ENCODE measurements around the gene LDLRAD4.

Gene LDLRAD4

DNA sequence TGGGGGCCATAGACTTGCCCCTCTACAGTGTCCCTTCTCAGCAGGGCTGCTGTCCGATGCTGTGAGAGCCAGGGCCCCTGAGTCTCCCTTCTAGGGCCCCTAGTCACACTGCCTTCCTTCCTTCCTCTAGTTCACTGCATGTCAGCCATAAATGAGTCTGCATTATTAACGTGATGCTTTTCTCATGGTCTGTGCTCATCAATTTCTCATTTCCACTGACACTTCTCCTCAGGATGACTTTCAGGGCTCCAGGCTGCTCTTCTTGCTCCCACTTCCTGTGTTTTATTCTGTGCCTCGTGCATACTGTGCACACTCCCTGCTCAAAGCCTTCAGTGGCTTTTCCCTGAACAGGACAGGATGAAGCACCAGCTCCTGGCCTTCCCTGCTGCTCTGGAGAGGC, 361.3 kb downstream of the LDLRAD4 start:
- Histone ChIP-seq H3K4me2 (no peak overlapping the region), H3K4me1 (ENCODE audit: low read depth, poor library complexity, severe bottlenecking) (peaks cover 6% of the 10 kb centered on the region)

DNA sequence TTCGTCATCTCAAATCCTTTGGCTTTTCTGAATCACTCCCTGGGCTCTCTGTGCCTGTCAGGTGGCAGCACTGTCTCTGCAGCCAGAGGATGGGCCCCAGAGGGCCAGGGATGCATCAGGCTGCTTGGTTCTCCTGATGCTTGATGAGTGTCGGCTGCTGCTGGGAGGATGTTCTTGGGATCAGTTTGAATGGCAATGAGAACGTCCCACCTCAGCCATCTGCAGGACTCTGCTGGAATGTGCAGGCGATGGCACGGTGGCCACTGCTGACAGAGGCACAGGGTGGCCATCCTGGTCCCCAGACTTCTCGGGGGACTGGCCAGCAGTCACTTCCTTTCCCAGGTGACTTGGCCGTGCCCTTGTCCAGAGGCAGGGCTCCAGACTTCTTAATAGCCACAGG, 361.8 kb downstream of the LDLRAD4 start:
- H3K36me3 ChIP-seq (ENCODE audit: insufficient read depth): no peaks in the 10 kb centered on the region
- H3K4me2 ChIP-seq: no peak overlapping the region
- no peaks in the 10 kb centered on the region for H4K20me1 ChIP-seq (ENCODE audit: insufficient read depth)
- H3K27ac ChIP-seq: no peak overlapping the region
- no peaks in the 10 kb centered on the region for H3K79me2 ChIP-seq (ENCODE audit: insufficient read depth, low read depth)
- no peak overlapping the region for H3K4me3 ChIP-seq (IDR thresholded peaks at IDR 0.05; ENCODE audit: insufficient read depth, low read depth, low read length)
- H2AFZ ChIP-seq (ENCODE audit: low read depth): no peak overlapping the region
- peaks cover 6% of the 10 kb centered on the region for H3K4me1 ChIP-seq (ENCODE audit: low read depth, poor library complexity, severe bottlenecking)
- H3K9ac ChIP-seq: no peak overlapping the region
- no peaks in the 10 kb centered on the region for H3K27me3 ChIP-seq (ENCODE audit: insufficient read depth, low read depth)
- TF ChIP-seq, protein P1, sequence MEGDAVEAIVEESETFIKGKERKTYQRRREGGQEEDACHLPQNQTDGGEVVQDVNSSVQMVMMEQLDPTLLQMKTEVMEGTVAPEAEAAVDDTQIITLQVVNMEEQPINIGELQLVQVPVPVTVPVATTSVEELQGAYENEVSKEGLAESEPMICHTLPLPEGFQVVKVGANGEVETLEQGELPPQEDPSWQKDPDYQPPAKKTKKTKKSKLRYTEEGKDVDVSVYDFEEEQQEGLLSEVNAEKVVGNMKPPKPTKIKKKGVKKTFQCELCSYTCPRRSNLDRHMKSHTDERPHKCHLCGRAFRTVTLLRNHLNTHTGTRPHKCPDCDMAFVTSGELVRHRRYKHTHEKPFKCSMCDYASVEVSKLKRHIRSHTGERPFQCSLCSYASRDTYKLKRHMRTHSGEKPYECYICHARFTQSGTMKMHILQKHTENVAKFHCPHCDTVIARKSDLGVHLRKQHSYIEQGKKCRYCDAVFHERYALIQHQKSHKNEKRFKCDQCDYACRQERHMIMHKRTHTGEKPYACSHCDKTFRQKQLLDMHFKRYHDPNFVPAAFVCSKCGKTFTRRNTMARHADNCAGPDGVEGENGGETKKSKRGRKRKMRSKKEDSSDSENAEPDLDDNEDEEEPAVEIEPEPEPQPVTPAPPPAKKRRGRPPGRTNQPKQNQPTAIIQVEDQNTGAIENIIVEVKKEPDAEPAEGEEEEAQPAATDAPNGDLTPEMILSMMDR (conservative IDR thresholded peaks at IDR 0.05; ENCODE audit: low read depth, low read length): no peak

More for the DNA sequence above, 361.3 kb downstream of the LDLRAD4 start:
- no peaks in the 10 kb centered on the region for H3K79me2 ChIP-seq (ENCODE audit: insufficient read depth, low read depth)
- TF ChIP-seq, protein P1 (conservative IDR thresholded peaks at IDR 0.05; ENCODE audit: low read depth, low read length): no peak
- no peaks in the 10 kb centered on the region for H3K36me3 ChIP-seq (ENCODE audit: insufficient read depth)
- no peaks in the 10 kb centered on the region for H4K20me1 ChIP-seq (ENCODE audit: insufficient read depth)
- no peak overlapping the region for H3K27ac ChIP-seq
- no peak overlapping the region for H2AFZ ChIP-seq (ENCODE audit: low read depth)
- H3K4me3 ChIP-seq (IDR thresholded peaks at IDR 0.05; ENCODE audit: insufficient read depth, low read depth, low read length): no peak overlapping the region
- H3K27me3 ChIP-seq (ENCODE audit: insufficient read depth, low read depth): no peaks in the 10 kb centered on the region
- no peak overlapping the region for H3K9ac ChIP-seq

DNA sequence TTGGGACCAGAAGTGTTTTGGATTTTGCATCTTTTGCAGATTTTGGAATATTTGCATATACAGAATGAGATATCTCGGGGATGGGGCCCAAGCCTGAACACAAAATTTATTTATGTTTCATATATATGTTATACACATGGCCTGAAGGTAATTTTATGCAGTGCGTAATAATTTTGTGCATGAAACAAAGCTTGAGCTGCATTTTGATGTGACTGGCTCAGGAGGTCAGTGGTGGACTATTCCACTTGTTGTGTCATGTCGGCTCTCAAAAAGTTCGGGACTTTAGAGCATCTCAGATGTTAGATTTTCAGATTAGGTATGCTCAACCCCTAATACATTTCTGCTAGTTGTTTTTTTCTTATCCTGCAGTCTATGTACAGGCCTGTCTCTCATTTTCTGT, 362.4 kb downstream of the LDLRAD4 start:
- Histone ChIP-seq H2AFZ (ENCODE audit: low read depth) (no peak overlapping the region), H3K79me2 (ENCODE audit: insufficient read depth, low read depth) (no peaks in the 10 kb centered on the region), H3K27ac (no peak overlapping the region), H3K4me3 (IDR thresholded peaks at IDR 0.05; ENCODE audit: insufficient read depth, low read depth, low read length) (no peak overlapping the region), H3K27me3 (ENCODE audit: insufficient read depth, low read depth) (no peaks in the 10 kb centered on the region), H4K20me1 (ENCODE audit: insufficient read depth) (no peaks in the 10 kb centered on the region), H3K4me2 (no peak overlapping the region), H3K9ac (no peak overlapping the region), H3K4me1 (ENCODE audit: low read depth, poor library complexity, severe bottlenecking) (peaks cover 6% of the 10 kb centered on the region), H3K36me3 (ENCODE audit: insufficient read depth) (no peaks in the 10 kb centered on the region)
- TF ChIP-seq, protein P1 (conservative IDR thresholded peaks at IDR 0.05; ENCODE audit: low read depth, low read length): no peak

DNA sequence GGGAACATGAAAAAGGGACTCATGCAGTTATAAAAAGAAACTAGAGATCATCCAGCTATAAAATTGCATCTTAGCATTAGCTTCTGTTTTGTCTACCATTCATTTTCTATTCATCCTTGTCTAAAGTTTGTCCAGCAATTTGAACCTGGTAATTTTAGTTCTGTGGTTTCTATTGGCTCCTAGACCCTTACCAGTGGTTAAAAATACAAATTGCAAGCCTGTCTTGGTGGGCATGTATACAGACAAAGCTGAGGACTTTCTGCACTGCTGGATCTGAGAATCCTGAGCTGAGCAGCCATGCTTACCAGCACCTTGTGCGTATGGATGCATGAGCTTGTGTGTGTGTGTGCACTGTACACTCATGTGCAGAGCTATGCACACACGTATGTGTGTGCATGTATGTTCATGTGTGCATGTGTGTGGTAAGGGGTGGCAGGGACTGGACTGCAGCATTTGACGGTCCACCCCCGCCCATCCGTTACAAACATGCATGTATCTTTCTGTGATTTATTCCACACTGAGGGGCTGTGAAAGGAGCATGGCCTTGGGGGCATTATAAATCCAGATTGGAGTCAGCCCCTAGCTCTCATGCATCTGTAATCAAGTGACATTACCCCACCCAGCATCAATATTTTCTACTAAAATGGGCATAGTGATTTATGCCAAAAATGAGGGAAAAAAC, 363.1 kb downstream of the LDLRAD4 start:
- Histone ChIP-seq H3K27ac (no peak overlapping the region), H3K9ac (no peak overlapping the region)

More for the DNA sequence above, 363.1 kb downstream of the LDLRAD4 start:
- peaks cover 4% of the 10 kb centered on the region for H3K4me1 ChIP-seq (ENCODE audit: low read depth, poor library complexity, severe bottlenecking)
- no peak overlapping the region for H2AFZ ChIP-seq (ENCODE audit: low read depth)
- no peaks in the 10 kb centered on the region for H4K20me1 ChIP-seq (ENCODE audit: insufficient read depth)
- H3K4me2 ChIP-seq: no peak overlapping the region
- H3K36me3 ChIP-seq (ENCODE audit: insufficient read depth): no peaks in the 10 kb centered on the region
- no peak overlapping the region for H3K4me3 ChIP-seq (IDR thresholded peaks at IDR 0.05; ENCODE audit: insufficient read depth, low read depth, low read length)
- H3K27me3 ChIP-seq (ENCODE audit: insufficient read depth, low read depth): no peaks in the 10 kb centered on the region
- no peaks in the 10 kb centered on the region for H3K79me2 ChIP-seq (ENCODE audit: insufficient read depth, low read depth)
- TF ChIP-seq, protein P1 (conservative IDR thresholded peaks at IDR 0.05; ENCODE audit: low read depth, low read length): no peak
